Right kidney (tissue), 1 donor: ENCODE results near the gene AMBRA1.
A peak's percentile ranks its signal among the peaks of the same experiment; 100 is the strongest.

ENCODE experiments used
- DNase-seq: peaks from one replicate; pipeline ENCODE4 v3.0.0-alpha.2; 2016

Gene AMBRA1

GRCh38 chr11:46369458-46370152 lies 224.2 kb downstream of the AMBRA1 start:
- no peak for DNase-seq

- DNase-seq = no peak
Measured at GRCh38 chr11:46367916-46368267, 225.9 kb downstream of the AMBRA1 start.

GRCh38 chr11:46367244-46367915 lies 226.4 kb downstream of the AMBRA1 start:
- peak; percentile 49 for DNase-seq

- no peak for DNase-seq
Measured at GRCh38 chr11:46366661-46367161, 227.1 kb downstream of the AMBRA1 start.

GRCh38 chr11:46366260-46366659 lies 227.6 kb downstream of the AMBRA1 start:
- DNase-seq = no peak

GRCh38 chr11:46364791-46365190 lies 229.0 kb downstream of the AMBRA1 start:
- no peak for DNase-seq

GRCh38 chr11:46364056-46364455 lies 229.8 kb downstream of the AMBRA1 start:
- no peak for DNase-seq

- peak; percentile 60 for DNase-seq
Measured at GRCh38 chr11:46363455-46364005, 230.3 kb downstream of the AMBRA1 start.

GRCh38 chr11:46363031-46363407 lies 230.8 kb downstream of the AMBRA1 start:
- DNase-seq = no peak

- DNase-seq = no peak
Measured at GRCh38 chr11:46362156-46363030, 231.4 kb downstream of the AMBRA1 start.

- peak; percentile 56 for DNase-seq
Measured at GRCh38 chr11:46361283-46362155, 232.3 kb downstream of the AMBRA1 start.

GRCh38 chr11:46360878-46361277 lies 232.9 kb downstream of the AMBRA1 start:
- no peak for DNase-seq

GRCh38 chr11:46359953-46360352 lies 233.9 kb downstream of the AMBRA1 start:
- DNase-seq = no peak

GRCh38 chr11:46357483-46357936 lies 236.3 kb downstream of the AMBRA1 start:
- no peak for DNase-seq

- DNase-seq = no peak
Measured at GRCh38 chr11:46356924-46357482, 236.8 kb downstream of the AMBRA1 start.

- DNase-seq = no peak
Measured at GRCh38 chr11:46353698-46354097, 240.1 kb downstream of the AMBRA1 start.

GRCh38 chr11:46352063-46352841 lies 241.6 kb downstream of the AMBRA1 start:
- DNase-seq = peak; percentile 52

- no peak for DNase-seq
Measured at GRCh38 chr11:46351606-46352005, 242.2 kb downstream of the AMBRA1 start.

GRCh38 chr11:46351148-46351547 lies 242.7 kb downstream of the AMBRA1 start:
- no peak for DNase-seq

- no peak for DNase-seq
Measured at GRCh38 chr11:46350695-46351094, 243.1 kb downstream of the AMBRA1 start.
